Gastrocnemius medialis (tissue), 4 donors: ENCODE measurements around the gene MEAF6. TPM values are rescaled to one million over a fixed set of nuclear protein-coding genes. Genes with fewer than 3 reads are reported as not detected.

Experiments used
- ATAC-seq, 2 donors: fragments of 150-250 bp; one replicate each; pipeline ENCODE4 v1.9.1; 2016
- DNase-seq, 2 donors: peaks; one replicate each; pipeline ENCODE4 v3.0.0-alpha.2; 2019
- H3K27ac ChIP-seq, 4 donors: fragments of 200-600 bp; sonication (generic); 1 replicate in 1 of 4; 2 replicates in 3 of 4; pipeline ENCODE4 v1.5.1; 2016 to 2018; ENCODE audit warnings: mild to moderate bottlenecking in 2 of 4, moderate library complexity in 1 of 4
- H3K27me3 ChIP-seq, 3 donors: fragments of 200-600 bp; sonication (generic) in 2 of 3; 1 replicate in 1 of 3; 2 replicates in 2 of 3; pipeline versions ENCODE4 v1.5.1 to v1.6.0; 2016 to 2019; ENCODE audit warnings: mild to moderate bottlenecking in 1 of 3, moderate library complexity in 1 of 3
- H3K36me3 ChIP-seq, 2 donors: fragments of 200-600 bp; sonication (generic) in 1 of 2; one replicate each; pipeline ENCODE4 v1.5.1; 2017 to 2018
- H3K4me1 ChIP-seq, 2 donors: fragments of 200-600 bp; sonication (generic) in 1 of 2; one replicate each; pipeline ENCODE4 v1.5.1; 2016 to 2017; ENCODE audit warnings: mild to moderate bottlenecking in 2 of 2
- H3K4me3 ChIP-seq, 4 donors: fragments of 200-600 bp; sonication (generic) in 3 of 4; 1 replicate in 1 of 4; 2 replicates in 3 of 4; pipeline ENCODE4 v1.5.1; 2016 to 2019; ENCODE audit warnings: mild to moderate bottlenecking in 2 of 4
- H3K9me3 ChIP-seq, 3 donors: fragments of 200-600 bp; sonication (generic) in 2 of 3; 1 replicate in 1 of 3; 2 replicates in 2 of 3; pipeline ENCODE4 v1.5.1; 2016 to 2019
- CTCF ChIP-seq, 5 experiments: fragments of 450-650 bp in 3 of 5; fragments of 200-600 bp in 2 of 5; sonication (generic) in 2 of 5; IDR thresholded peaks in 4 of 5; conservative IDR thresholded peaks in 1 of 5; 1 replicate in 4 of 5; 2 replicates in 1 of 5; pipeline ENCODE4 v1.5.1; 2016 to 2019; ENCODE audit warnings: antibody characterized with exemption in 5 of 5, mild to moderate bottlenecking in 3 of 5, moderate library complexity in 3 of 5
- POLR2A ChIP-seq, 2 donors: fragments of 450-650 bp; IDR thresholded peaks; one replicate each; pipeline ENCODE4 v1.6.1; 2017; ENCODE audit warnings: antibody characterized with exemption in 2 of 2, mild to moderate bottlenecking in 2 of 2, moderate library complexity in 2 of 2
- in situ Hi-C, 4 donors: fragments of 200-750 bp; cut with MboI; loops; one replicate each; pipeline versions ENCODE4 v1.15.0 to v1.8.0; 2017; ENCODE audit warnings: low sequenced_read_pairs in 4 of 4
- intact Hi-C: fragments of 100-400 bp; cut with DNase I; formaldehyde crosslinking; loops from one replicate; pipeline ENCODE4 v1.15.1; 2023; ENCODE audit warnings: low total_unique reads
- total RNA-seq, 4 donors: library from RNA; depleted of rRNA; stranded (reverse); fragments of >200 nt; gene quantifications; one replicate each; pipeline versions ENCODE4 v1.1.0 to v1.2.3, GENCODE V29; 2016

Gene MEAF6
- total RNA-seq, 4 donors from 2014 or later, result 72.1 to 81.0 (median 74.5) TPM

DNA sequence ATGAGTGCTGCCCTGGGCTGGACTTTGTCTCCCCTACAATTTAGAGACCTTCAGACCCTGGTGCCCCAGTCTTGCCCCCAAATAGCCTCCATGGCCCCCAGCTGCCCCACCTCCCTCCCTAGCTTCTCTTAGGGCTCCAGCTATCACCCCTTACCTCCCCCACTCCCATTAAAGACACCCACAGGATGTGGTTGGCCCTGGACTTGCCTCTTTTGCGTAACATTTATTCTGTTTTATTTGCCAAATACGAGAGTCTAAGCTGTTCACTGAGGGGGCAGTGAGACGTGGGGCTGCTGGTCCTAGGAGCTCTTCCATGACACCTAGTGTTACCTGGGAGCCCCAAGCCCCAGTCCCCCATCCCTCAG lies 35.7 kb downstream of the MEAF6 start:
- in situ Hi-C loops, result loop anchor here in 1 of 4 donors (10.0 kb wide), 1 partner anchor 116 kb away; the partner anchor contains the start of gene GNL2
- no peaks in the 10 kb centered on the region for H3K27me3 ChIP-seq
- H3K27ac ChIP-seq, result peak overlapping the region; percentile 89 to 98 (median 97)
- peaks cover 53 to 54% of the 10 kb centered on the region in 2 donors for H3K4me1 ChIP-seq
- TF ChIP-seq POLR2A (IDR thresholded peaks at IDR 0.05) (no peak), CTCF (IDR thresholded peaks at IDR 0.05 in 4 of 5, conservative IDR thresholded peaks at IDR 0.05 in 1 of 5) (no peak)
- H3K4me3 ChIP-seq, result peak overlapping the region; percentile 55 to 94 (median 78)
- DNase-seq (no peak), ATAC-seq (no peak)
- peaks cover 3 to 48% of the 10 kb centered on the region in 2 donors for H3K36me3 ChIP-seq
- H3K9me3 ChIP-seq, result no peaks in the 10 kb centered on the region
- intact Hi-C loops, result loop anchor here (5.0 to 10.0 kb wide), 2 partner anchors 378 to 526 kb away; partner anchors contain the start of genes FHL3 and MTF1

- no peaks in the 10 kb centered on the region for H3K27me3 ChIP-seq
- no peaks in the 10 kb centered on the region for H3K9me3 ChIP-seq
- peak overlapping the region; percentile 55 to 94 (median 78) for H3K4me3 ChIP-seq
- intact Hi-C loops, result loop anchor here (5.0 to 10.0 kb wide), 2 partner anchors 379 to 526 kb away; partner anchors contain the start of genes FHL3 and MTF1
- in situ Hi-C loops, result loop anchor here in 1 of 4 donors (10.0 kb wide), 1 partner anchor 116 kb away; the partner anchor contains the start of gene GNL2
- H3K27ac ChIP-seq, result peak overlapping the region; percentile 89 to 98 (median 97)
- ATAC-seq (no peak), DNase-seq (no peak)
- H3K4me1 ChIP-seq, result peaks cover 57 to 58% of the 10 kb centered on the region in 2 donors
- TF ChIP-seq POLR2A (IDR thresholded peaks at IDR 0.05) (no peak), CTCF (IDR thresholded peaks at IDR 0.05 in 4 of 5, conservative IDR thresholded peaks at IDR 0.05 in 1 of 5) (no peak)
- H3K36me3 ChIP-seq, result peaks cover 3 to 44% of the 10 kb centered on the region in 2 donors
These were observed 36.1 kb downstream of the MEAF6 start for GRCh38 chr1:37478451-37478881.

GRCh38 chr1:37477946-37478345 lies 36.6 kb downstream of the MEAF6 start:
- no peak for DNase-seq
- H3K27ac ChIP-seq, result peak overlapping the region; percentile 89 to 98 (median 97)
- no peaks in the 10 kb centered on the region for H3K27me3 ChIP-seq
- TF ChIP-seq POLR2A (IDR thresholded peaks at IDR 0.05) (no peak), CTCF (IDR thresholded peaks at IDR 0.05 in 4 of 5, conservative IDR thresholded peaks at IDR 0.05 in 1 of 5) (no peak)
- peaks cover 3 to 39% of the 10 kb centered on the region in 2 donors for H3K36me3 ChIP-seq
- no peaks in the 10 kb centered on the region for H3K9me3 ChIP-seq
- peak overlapping the region; percentile 64 to 94 (median 93) for H3K4me3 ChIP-seq
- intact Hi-C loops, result loop anchor here (5.0 to 10.0 kb wide), 2 partner anchors 379 to 527 kb away; partner anchors contain the start of genes FHL3 and MTF1
- no peak for ATAC-seq
- H3K4me1 ChIP-seq, result peaks cover 57 to 63% of the 10 kb centered on the region in 2 donors
- in situ Hi-C loops, result loop anchor here in 1 of 4 donors (10.0 kb wide), 1 partner anchor 117 kb away; the partner anchor contains the start of gene GNL2

- H3K4me3 ChIP-seq, result peak overlapping the region; percentile 64 to 94 (median 93)
- TF ChIP-seq CTCF (IDR thresholded peaks at IDR 0.05 in 4 of 5, conservative IDR thresholded peaks at IDR 0.05 in 1 of 5) (no peak), POLR2A (IDR thresholded peaks at IDR 0.05) (no peak)
- no peaks in the 10 kb centered on the region for H3K9me3 ChIP-seq
- H3K36me3 ChIP-seq, result peaks cover 3 to 33% of the 10 kb centered on the region in 2 donors
- peak overlapping the region; percentile 89 to 98 (median 97) for H3K27ac ChIP-seq
- DNase-seq (no peak), ATAC-seq (no peak)
- H3K27me3 ChIP-seq, result no peaks in the 10 kb centered on the region
- in situ Hi-C loops, result loop anchor here in 1 of 4 donors (10.0 kb wide), 1 partner anchor 117 kb away; the partner anchor contains the start of gene GNL2
- peaks cover 59 to 69% of the 10 kb centered on the region in 2 donors for H3K4me1 ChIP-seq
- intact Hi-C loops, result loop anchor here (5.0 to 10.0 kb wide), 2 partner anchors 380 to 527 kb away; partner anchors contain the start of genes FHL3 and MTF1
These were observed 37.2 kb downstream of the MEAF6 start for GRCh38 chr1:37477198-37477931.
